Colonic mucosa (tissue), 4 donors: ENCODE results near the gene EMC9. TPM values are rescaled to one million over a fixed set of nuclear protein-coding genes. Genes with fewer than 3 reads are reported as not detected.

Experiments
- DNase-seq: peaks from one replicate; pipeline ENCODE4 v3.0.0-alpha.2; 2020
- H3K27ac ChIP-seq: fragments of 200-600 bp; one replicate; pipeline ENCODE4 v1.8.0; 2021
- H3K27me3 ChIP-seq: fragments of 200-600 bp; one replicate; pipeline ENCODE4 v1.8.0; 2021
- H3K36me3 ChIP-seq: fragments of 200-600 bp; one replicate; pipeline ENCODE4 v1.8.0; 2021
- H3K4me1 ChIP-seq: fragments of 200-600 bp; one replicate; pipeline ENCODE4 v1.8.0; 2021; ENCODE audit warnings: mild to moderate bottlenecking
- H3K4me3 ChIP-seq: fragments of 200-600 bp; one replicate; pipeline ENCODE4 v1.8.0; 2021
- H3K9ac ChIP-seq, 2 donors: one replicate each; pipeline ENCODE4 v1.7.0; 2013; ENCODE audit warnings: control low read depth in 2 of 2, low read depth in 2 of 2, low read length in 2 of 2
- H3K9me3 ChIP-seq: fragments of 200-600 bp; one replicate; pipeline ENCODE4 v1.8.0; 2021
- CTCF ChIP-seq: fragments of 200-600 bp; IDR thresholded peaks from one replicate; pipeline ENCODE4 v1.8.0; 2022; ENCODE audit warnings: antibody characterized with exemption, mild to moderate bottlenecking
- intact Hi-C: fragments of 100-400 bp; cut with DNase I; formaldehyde crosslinking; loops from one replicate; pipeline ENCODE4 v1.14.1; 2022
- total RNA-seq, 2 donors: library from RNA; stranded (reverse); fragmentation: NEBNext Ultra II Directional in 1 of 2; extraction: Animal tissue kit (Norgen Biotek cat#: 25700) in 1 of 2; gene quantifications; one replicate each; pipeline ENCODE4 v1.2.1, GENCODE V29; 2021
- donor health status: healthy.
- donor health status: DM: no; HTN: no; CAD: no.
- donor health status: DM: no; HTN: no; CAD: no.

The EMC9 gene
- total RNA-seq, 2 donors from 2014 or later: 21.1 to 49.6 TPM

- Histone ChIP-seq H3K27me3 (no peaks in the 10 kb centered on the region), H3K9me3 (no peaks in the 10 kb centered on the region), H3K4me1 (peaks cover 3% of the 10 kb centered on the region), H3K9ac (no peak overlapping the region), H3K27ac (no peak overlapping the region), H3K36me3 (peaks cover 10% of the 10 kb centered on the region), H3K4me3 (no peak overlapping the region)
- intact Hi-C loops: no loop called here
- no peak for DNase-seq
- TF ChIP-seq CTCF: no peak
Measured at GRCh38 chr14:24100197-24100981, 41.0 kb downstream of the EMC9 start.

GRCh38 chr14:24098927-24099813 lies 42.2 kb downstream of the EMC9 start:
- Histone ChIP-seq H3K27ac (no peak overlapping the region), H3K27me3 (no peaks in the 10 kb centered on the region), H3K9me3 (no peaks in the 10 kb centered on the region), H3K4me1 (peaks cover 3% of the 10 kb centered on the region), H3K36me3 (peaks cover 10% of the 10 kb centered on the region), H3K9ac (no peak overlapping the region), H3K4me3 (no peak overlapping the region)
- TF ChIP-seq CTCF: no peak
- intact Hi-C loops: no loop called here
- DNase-seq: no peak

DNA sequence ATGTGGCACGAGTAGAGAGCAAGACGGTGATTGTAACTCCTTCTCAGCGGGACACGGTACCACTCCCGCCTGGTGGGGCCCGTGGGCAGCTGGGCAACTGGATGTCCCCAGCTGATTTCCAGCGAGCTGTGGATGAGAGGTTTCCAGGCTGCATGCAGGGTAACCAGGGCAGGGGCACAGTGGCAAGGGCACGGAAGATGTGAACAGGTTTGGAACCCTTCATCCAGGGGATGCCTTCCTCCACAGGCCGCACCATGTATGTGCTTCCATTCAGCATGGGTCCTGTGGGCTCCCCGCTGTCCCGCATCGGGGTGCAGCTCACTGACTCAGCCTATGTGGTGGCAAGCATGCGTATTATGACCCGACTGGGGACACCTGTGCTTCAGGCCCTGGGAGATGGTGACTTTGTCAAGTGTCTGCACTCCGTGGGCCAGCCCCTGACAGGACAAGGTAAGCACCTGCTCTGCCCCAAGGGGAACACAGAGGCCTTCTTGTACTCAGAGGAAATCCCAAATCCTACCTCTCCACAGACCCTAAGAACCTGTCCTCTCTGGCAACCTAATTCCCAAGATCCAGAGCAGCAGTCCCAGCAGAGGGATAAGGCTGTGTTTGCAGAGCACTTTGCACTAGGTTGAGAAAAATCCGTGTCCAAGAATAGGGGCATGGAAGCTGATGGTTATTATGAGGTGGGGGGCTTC lies 43.0 kb downstream of the EMC9 start:
- DNase-seq: no peak

GRCh38 chr14:24096545-24097181 lies 44.7 kb downstream of the EMC9 start:
- Histone ChIP-seq H3K9ac (no peak overlapping the region), H3K4me1 (peaks cover 8% of the 10 kb centered on the region), H3K36me3 (peaks cover 10% of the 10 kb centered on the region), H3K27ac (no peak overlapping the region), H3K4me3 (no peak overlapping the region), H3K9me3 (no peaks in the 10 kb centered on the region), H3K27me3 (no peaks in the 10 kb centered on the region)
- DNase-seq: no peak
- intact Hi-C loops: no loop called here
- TF ChIP-seq CTCF: no peak

More for the DNA sequence above, 43.0 kb downstream of the EMC9 start:
- no peak for TF ChIP-seq CTCF
- Histone ChIP-seq H3K36me3 (peaks cover 10% of the 10 kb centered on the region), H3K4me1 (peaks cover 6% of the 10 kb centered on the region), H3K27ac (no peak overlapping the region), H3K9ac (no peak overlapping the region), H3K27me3 (no peaks in the 10 kb centered on the region), H3K4me3 (no peak overlapping the region), H3K9me3 (no peaks in the 10 kb centered on the region)
- intact Hi-C loops: no loop called here
